ENCODE measurements around the gene RGS10. TPM values are rescaled to one million over a fixed set of nuclear protein-coding genes. Genes with fewer than 3 reads are reported as not detected.

The RGS10 gene
- polyA plus RNA-seq, 1 experiment, result 219 TPM

- no peak for DNase-seq (ENCODE audit: low read depth, low spot score)
- Histone ChIP-seq H3K27ac (ENCODE audit: low read depth, low read length) (no peak overlapping the region), H3K4me3 (ENCODE audit: low read depth, low read length) (no peak overlapping the region), H3K27me3 (ENCODE audit: control insufficient read depth, insufficient read depth, low read length) (no peaks in the 10 kb centered on the region), H3K9me3 (ENCODE audit: control insufficient read depth, insufficient read depth, low read length) (no peaks in the 10 kb centered on the region; the same call in 1 of the 2 replicates)
- CTCF ChIA-PET, result interaction anchor here (2.9 kb wide), 1 partner anchor 300 kb away, joined by 10 read pairs; no protein-coding TSS in a partner anchor
- POLR2A ChIA-PET, result no interaction called here
- TF ChIP-seq CTCF (IDR thresholded peaks at IDR 0.05; ENCODE audit: low read depth, low read length), result no peak
These were observed 43.4 kb downstream of the RGS10 start for GRCh38 chr10:119498889-119499676.

- TF ChIP-seq CTCF (IDR thresholded peaks at IDR 0.05; ENCODE audit: low read depth, low read length), result no peak
- POLR2A ChIA-PET, result no interaction called here
- Histone ChIP-seq H3K4me3 (ENCODE audit: low read depth, low read length) (no peak overlapping the region), H3K27ac (ENCODE audit: low read depth, low read length) (no peak overlapping the region), H3K9me3 (ENCODE audit: control insufficient read depth, insufficient read depth, low read length) (no peaks in the 10 kb centered on the region), H3K27me3 (ENCODE audit: control insufficient read depth, insufficient read depth, low read length) (no peaks in the 10 kb centered on the region)
- no peak for DNase-seq (ENCODE audit: low read depth, low spot score)
- CTCF ChIA-PET, result interaction anchor here (0.6 kb wide), 2 partner anchors 9 to 19 kb away, joined by 3 to 4 read pairs; no protein-coding TSS in a partner anchor
These were observed 45.3 kb downstream of the RGS10 start for GRCh38 chr10:119497243-119497642.

- no peak for DNase-seq (ENCODE audit: low read depth, low spot score)
- no peak for TF ChIP-seq CTCF (IDR thresholded peaks at IDR 0.05; ENCODE audit: low read depth, low read length)
- Histone ChIP-seq H3K27me3 (ENCODE audit: control insufficient read depth, insufficient read depth, low read length) (no peaks in the 10 kb centered on the region), H3K9me3 (ENCODE audit: control insufficient read depth, insufficient read depth, low read length) (no peaks in the 10 kb centered on the region), H3K4me3 (ENCODE audit: low read depth, low read length) (no peak overlapping the region), H3K27ac (ENCODE audit: low read depth, low read length) (peak overlapping the region; percentile 31)
- ChIA-PET CTCF (no interaction called here), POLR2A (no interaction called here)
These were observed 46.2 kb downstream of the RGS10 start for GRCh38 chr10:119496273-119496672.

GRCh38 chr10:119495545-119495944 is 47.0 kb downstream of the RGS10 start:
- no peaks in the 10 kb centered on the region for H3K9me3 ChIP-seq (ENCODE audit: control insufficient read depth, insufficient read depth, low read length)
- no peak for TF ChIP-seq CTCF (IDR thresholded peaks at IDR 0.05; ENCODE audit: low read depth, low read length)
- ChIA-PET POLR2A (no interaction called here), CTCF (no interaction called here)
- H3K4me3 ChIP-seq (ENCODE audit: low read depth, low read length), result no peak overlapping the region
- H3K27ac ChIP-seq (ENCODE audit: low read depth, low read length), result peak overlapping the region; percentile 65
- no peaks in the 10 kb centered on the region for H3K27me3 ChIP-seq (ENCODE audit: control insufficient read depth, insufficient read depth, low read length)
- no peak for DNase-seq (ENCODE audit: low read depth, low spot score)

GRCh38 chr10:119495021-119495505 is 47.5 kb downstream of the RGS10 start:
- no peak for TF ChIP-seq CTCF (IDR thresholded peaks at IDR 0.05; ENCODE audit: low read depth, low read length)

More at GRCh38 chr10:119495021-119495505, 47.5 kb downstream of the RGS10 start:
- Histone ChIP-seq H3K9me3 (ENCODE audit: control insufficient read depth, insufficient read depth, low read length) (no peaks in the 10 kb centered on the region), H3K27me3 (ENCODE audit: control insufficient read depth, insufficient read depth, low read length) (no peaks in the 10 kb centered on the region), H3K27ac (ENCODE audit: low read depth, low read length) (peak overlapping the region; percentile 65), H3K4me3 (ENCODE audit: low read depth, low read length) (no peak overlapping the region)
- ChIA-PET CTCF (interaction anchor here (1.3 kb wide), 1 partner anchor 50 kb away, joined by 4 read pairs; no protein-coding TSS in a partner anchor), POLR2A (no interaction called here)
- DNase-seq (ENCODE audit: low read depth, low spot score), result no peak
